ENCODE measurements around the gene TBPL1. TPM values are rescaled to one million over a fixed set of nuclear protein-coding genes. Genes with fewer than 3 reads are reported as not detected.

TBPL1 gene
- total RNA-seq, 4 donors from 2014 or later: 12.1 to 57.9 (median 17.0) TPM

GRCh38 chr6:133937909-133938308 lies 15.1 kb upstream of the TBPL1 start:
- no peak for DNase-seq
- H3K4me1 ChIP-seq: no peaks in the 10 kb centered on the region
- intact Hi-C loops (cut with DNase I): no loop called here
- H3K4me3 ChIP-seq (replicated peaks in 1 of 3): no peak overlapping the region
- H3K27me3 ChIP-seq: no peaks in the 10 kb centered on the region
- no peaks in the 10 kb centered on the region for H3K9me3 ChIP-seq
- H3K36me3 ChIP-seq: no peaks in the 10 kb centered on the region
- TF ChIP-seq CTCF (IDR thresholded peaks at IDR 0.05) (no peak), POLR2A (IDR thresholded peaks at IDR 0.05) (no peak)
- no peak overlapping the region for H3K27ac ChIP-seq

GRCh38 chr6:133938533-133938932 lies 14.5 kb upstream of the TBPL1 start:
- Histone ChIP-seq H3K27ac (no peak overlapping the region), H3K4me3 (replicated peaks in 1 of 3) (no peak overlapping the region), H3K36me3 (no peaks in the 10 kb centered on the region), H3K9me3 (no peaks in the 10 kb centered on the region), H3K4me1 (no peaks in the 10 kb centered on the region), H3K27me3 (no peaks in the 10 kb centered on the region)
- DNase-seq: no peak
- no peak for TF ChIP-seq CTCF (IDR thresholded peaks at IDR 0.05)
- intact Hi-C loops (cut with DNase I): no loop called here
- WGBS, 2 donors: 92 to 94% methylated on average over 1 of the region's 1 CpG

- Histone ChIP-seq H3K27ac (no peak overlapping the region), H3K36me3 (no peaks in the 10 kb centered on the region), H3K4me3 (replicated peaks in 1 of 3) (no peak overlapping the region), H3K4me1 (no peaks in the 10 kb centered on the region), H3K9me3 (no peaks in the 10 kb centered on the region), H3K27me3 (no peaks in the 10 kb centered on the region)
- no peak for TF ChIP-seq CTCF (IDR thresholded peaks at IDR 0.05)
- TF ChIP-seq POLR2A (IDR thresholded peaks at IDR 0.05): no peak
- DNase-seq: no peak
- intact Hi-C loops (cut with DNase I): no loop called here
- WGBS, 2 donors: 76 to 78% methylated on average over 8 of the region's 8 CpGs
These were observed 13.0 kb upstream of the TBPL1 start for GRCh38 chr6:133939778-133940667.

GRCh38 chr6:133945158-133945557 lies 7.9 kb upstream of the TBPL1 start:
- peak in 1 of 2 donors; percentile 15 for DNase-seq

More at GRCh38 chr6:133945158-133945557, 7.9 kb upstream of the TBPL1 start:
- 60 to 73% methylated on average over 3 of the region's 3 CpGs for WGBS, 2 donors
- TF ChIP-seq CTCF (IDR thresholded peaks at IDR 0.05) (no peak), POLR2A (IDR thresholded peaks at IDR 0.05) (no peak)
- Histone ChIP-seq H3K27ac (no peak overlapping the region), H3K27me3 (no peaks in the 10 kb centered on the region), H3K4me1 (no peaks in the 10 kb centered on the region), H3K9me3 (no peaks in the 10 kb centered on the region), H3K4me3 (replicated peaks in 1 of 3) (no peak overlapping the region), H3K36me3 (no peaks in the 10 kb centered on the region)
- intact Hi-C loops (cut with DNase I): no loop called here

All from thyroid gland (tissue), 4 donors.